ENCODE results near the gene LNPEP. TPM values are rescaled to one million over a fixed set of nuclear protein-coding genes. Genes with fewer than 3 reads are reported as not detected.

LNPEP gene
- total RNA-seq, 1 donor from 2014 or later = 13.2 TPM

- Mint-ChIP-seq H3K36me3 (ENCODE audit: low read depth, unreplicated experiment) (no peaks in the 10 kb centered on the region), H3K27ac (ENCODE audit: unreplicated experiment) (no peak overlapping the region), H3K4me1 (ENCODE audit: unreplicated experiment) (no peaks in the 10 kb centered on the region), H3K27me3 (ENCODE audit: unreplicated experiment) (no peaks in the 10 kb centered on the region), H3K4me3 (ENCODE audit: unreplicated experiment) (no peak overlapping the region), H3K9me3 (ENCODE audit: unreplicated experiment) (no peaks in the 10 kb centered on the region)
- no peak for TF ChIP-seq CTCF (IDR thresholded peaks at IDR 0.05; ENCODE audit: unreplicated experiment)
- DNase-seq (ENCODE audit: low spot score) = no peak
Measured at GRCh38 chr5:97000391-97000790, 64.5 kb downstream of the LNPEP start.

GRCh38 chr5:97002983-97003382 lies 67.1 kb downstream of the LNPEP start:
- no peaks in the 10 kb centered on the region for H3K4me1 Mint-ChIP-seq (ENCODE audit: unreplicated experiment)
- TF ChIP-seq CTCF (IDR thresholded peaks at IDR 0.05; ENCODE audit: unreplicated experiment) = no peak
- DNase-seq (ENCODE audit: low spot score) = no peak
- H3K27me3 Mint-ChIP-seq (ENCODE audit: unreplicated experiment) = peaks cover 2% of the 10 kb centered on the region
- H3K36me3 Mint-ChIP-seq (ENCODE audit: low read depth, unreplicated experiment) = no peaks in the 10 kb centered on the region
- no peaks in the 10 kb centered on the region for H3K9me3 Mint-ChIP-seq (ENCODE audit: unreplicated experiment)
- no peak overlapping the region for H3K27ac Mint-ChIP-seq (ENCODE audit: unreplicated experiment)
- no peak overlapping the region for H3K4me3 Mint-ChIP-seq (ENCODE audit: unreplicated experiment)

GRCh38 chr5:97004423-97005060 lies 68.7 kb downstream of the LNPEP start:
- Mint-ChIP-seq H3K27ac (ENCODE audit: unreplicated experiment) (no peak overlapping the region), H3K36me3 (ENCODE audit: low read depth, unreplicated experiment) (no peaks in the 10 kb centered on the region), H3K27me3 (ENCODE audit: unreplicated experiment) (peaks cover 3% of the 10 kb centered on the region), H3K4me1 (ENCODE audit: unreplicated experiment) (peaks cover 6% of the 10 kb centered on the region), H3K4me3 (ENCODE audit: unreplicated experiment) (no peak overlapping the region), H3K9me3 (ENCODE audit: unreplicated experiment) (no peaks in the 10 kb centered on the region)
- no peak for DNase-seq (ENCODE audit: low spot score)
- no peak for TF ChIP-seq CTCF (IDR thresholded peaks at IDR 0.05; ENCODE audit: unreplicated experiment)

- H3K4me1 Mint-ChIP-seq (ENCODE audit: unreplicated experiment) = peaks cover 7% of the 10 kb centered on the region
- no peak overlapping the region for H3K4me3 Mint-ChIP-seq (ENCODE audit: unreplicated experiment)
- H3K9me3 Mint-ChIP-seq (ENCODE audit: unreplicated experiment) = no peaks in the 10 kb centered on the region
- H3K27me3 Mint-ChIP-seq (ENCODE audit: unreplicated experiment) = peaks cover 3% of the 10 kb centered on the region
- TF ChIP-seq CTCF (IDR thresholded peaks at IDR 0.05; ENCODE audit: unreplicated experiment) = no peak
- H3K27ac Mint-ChIP-seq (ENCODE audit: unreplicated experiment) = no peak overlapping the region
- no peaks in the 10 kb centered on the region for H3K36me3 Mint-ChIP-seq (ENCODE audit: low read depth, unreplicated experiment)
- DNase-seq (ENCODE audit: low spot score) = no peak
Measured at GRCh38 chr5:97006454-97007060, 70.7 kb downstream of the LNPEP start.

- peaks cover 3% of the 10 kb centered on the region for H3K27me3 Mint-ChIP-seq (ENCODE audit: unreplicated experiment)
- H3K9me3 Mint-ChIP-seq (ENCODE audit: unreplicated experiment) = no peaks in the 10 kb centered on the region
- no peak overlapping the region for H3K4me3 Mint-ChIP-seq (ENCODE audit: unreplicated experiment)
- H3K4me1 Mint-ChIP-seq (ENCODE audit: unreplicated experiment) = peaks cover 7% of the 10 kb centered on the region
- no peak for TF ChIP-seq CTCF (IDR thresholded peaks at IDR 0.05; ENCODE audit: unreplicated experiment)
- no peaks in the 10 kb centered on the region for H3K36me3 Mint-ChIP-seq (ENCODE audit: low read depth, unreplicated experiment)
- no peak overlapping the region for H3K27ac Mint-ChIP-seq (ENCODE audit: unreplicated experiment)
- no peak for DNase-seq (ENCODE audit: low spot score)
Measured at GRCh38 chr5:97009212-97009898, 73.5 kb downstream of the LNPEP start.
